SK-N-SH (cell line): Measurements from ENCODE around the gene DCD.

Experiments
- CTCF ChIP-seq: fragments of 200-600 bp; sonication (generic); IDR thresholded peaks from 2 replicates; pipeline ENCODE4 v1.6.1; 2017; ENCODE audit warnings: antibody characterized with exemption, mild to moderate bottlenecking, moderate library complexity
- ELF1 ChIP-seq: IDR thresholded peaks from 2 replicates; pipeline ENCODE4 v1.4.0; 2012
- EP300 ChIP-seq, 2 experiments: IDR thresholded peaks; 2 replicates each; pipeline versions ENCODE4 v1.4.0 to v1.6.1; 2012; ENCODE audit warnings: borderline replicate concordance in 1 of 2, low read depth in 1 of 2, low read length in 1 of 2
- GABPA ChIP-seq: IDR thresholded peaks from 2 replicates; pipeline ENCODE4 v1.4.0; 2012; ENCODE audit warnings: low read depth, mild to moderate bottlenecking
- MAX ChIP-seq: IDR thresholded peaks from 2 replicates; pipeline ENCODE4 v1.4.0; 2012; ENCODE audit warnings: low read depth
- PBX3 ChIP-seq: IDR thresholded peaks from 2 replicates; pipeline ENCODE4; 2012
- POLR2AphosphoS5 ChIP-seq: IDR thresholded peaks from 2 replicates; pipeline ENCODE4 v1.6.1; 2012; ENCODE audit warnings: low read depth, low read length
- RAD21 ChIP-seq: IDR thresholded peaks from 2 replicates; pipeline ENCODE4 v1.6.1; 2012; ENCODE audit warnings: mild to moderate bottlenecking, low read length
- REST ChIP-seq: IDR thresholded peaks from 2 replicates; pipeline ENCODE4 v1.6.1; 2012; ENCODE audit warnings: mild to moderate bottlenecking, low read depth, low read length, moderate library complexity
- TAF1 ChIP-seq: IDR thresholded peaks from 2 replicates; pipeline ENCODE4 v1.6.1; 2012; ENCODE audit warnings: low read depth, mild to moderate bottlenecking, low read length, moderate library complexity, borderline replicate concordance
- TEAD4 ChIP-seq: IDR thresholded peaks from 2 replicates; pipeline ENCODE4 v1.4.0; 2012; ENCODE audit warnings: mild to moderate bottlenecking, borderline replicate concordance; ENCODE audit not compliant: insufficient read depth
- ZBTB33 ChIP-seq: IDR thresholded peaks from 2 replicates; pipeline ENCODE4 v1.4.0; 2012; ENCODE audit warnings: low read depth, borderline replicate concordance

GRCh38 chr12:54684636-54685630 is 36.8 kb upstream of the DCD start:
- TF ChIP-seq ELF1 (no peak), TEAD4 (no peak), CTCF (no peak), EP300 (IDR thresholded peaks at IDR 0.05; ENCODE audit: borderline replicate concordance in 1 of 2, low read depth in 1 of 2, low read length in 1 of 2) (no peak), ZBTB33 (no peak), PBX3 (no peak), MAX (no peak), REST (no peak), GABPA (no peak), RAD21 (no peak), POLR2AphosphoS5 (no peak), TAF1 (no peak)
